K562 (cell line): ENCODE data around the gene TBXAS1. TPM values are rescaled to one million over a fixed set of nuclear protein-coding genes. Genes with fewer than 3 reads are reported as not detected.

ENCODE experiments used
- CBX1 ChIP-seq: sonication (generic); IDR thresholded peaks from 2 replicates; pipeline ENCODE4 v1.6.1; 2016; ENCODE audit warnings: antibody characterized with exemption, low read depth, mild to moderate bottlenecking
- CHD4 ChIP-seq: fragments of 200-600 bp; sonication (generic); IDR thresholded peaks from 3 replicates; pipeline ENCODE4 v1.6.1; 2012; ENCODE audit warnings: low read depth, mild to moderate bottlenecking, mixed read lengths, low read length, inconsistent platforms; ENCODE audit not compliant: insufficient read depth, insufficient replicate concordance, poor library complexity, severe bottlenecking
- CTBP1 ChIP-seq: fragments of 450-650 bp; IDR thresholded peaks from 2 replicates; pipeline ENCODE4 v1.6.1; 2016; ENCODE audit warnings: borderline replicate concordance
- EP300 ChIP-seq: IDR thresholded peaks from 2 replicates; pipeline ENCODE4 v1.6.1; 2012; ENCODE audit warnings: low read length, improper control_type of control experiment
- HNRNPLL ChIP-seq: fragments of 200-400 bp; formaldehyde crosslinking; IDR thresholded peaks from 2 replicates; pipeline ENCODE4 v1.6.1; 2017; ENCODE audit warnings: low read length, low read depth, mild to moderate bottlenecking; ENCODE audit not compliant: poor library complexity, severe bottlenecking
- LCOR ChIP-seq: sonication (generic); formaldehyde crosslinking; IDR thresholded peaks from 2 replicates; pipeline ENCODE4 v1.8.0; 2022; ENCODE audit warnings: mild to moderate bottlenecking, missing genetic modification reagents
- LEF1 ChIP-seq: fragments of 450-650 bp; IDR thresholded peaks from 2 replicates; pipeline ENCODE4 v1.6.1; 2016; ENCODE audit warnings: mild to moderate bottlenecking
- MAZ ChIP-seq, 2 experiments: fragments of 450-650 bp in 1 of 2; sonication (generic) in 1 of 2; formaldehyde crosslinking; IDR thresholded peaks in 1 of 2; conservative IDR thresholded peaks in 1 of 2; 2 replicates each; pipeline versions ENCODE4 v1.4.0 to v1.5.0; 2020; ENCODE audit warnings: mild to moderate bottlenecking in 1 of 2, missing genetic modification reagents in 1 of 2
- MBD2 ChIP-seq: sonication (generic); IDR thresholded peaks from 2 replicates; pipeline ENCODE4 v1.6.1; 2016; ENCODE audit warnings: low read depth, borderline replicate concordance
- NFXL1 ChIP-seq: fragments of 450-650 bp; formaldehyde crosslinking; IDR thresholded peaks from 2 replicates; pipeline ENCODE4 v1.4.0; 2021; ENCODE audit warnings: mild to moderate bottlenecking
- NONO ChIP-seq, 2 experiments: fragments of 200-400 bp in 1 of 2; fragments of 450-650 bp in 1 of 2; formaldehyde crosslinking in 1 of 2; IDR thresholded peaks; 2 replicates each; pipeline ENCODE4 v1.6.1; 2017; ENCODE audit warnings: low read depth in 2 of 2, mild to moderate bottlenecking in 2 of 2, moderate library complexity in 2 of 2, low read length in 1 of 2
- NR2C1 ChIP-seq, 2 experiments: fragments of 450-650 bp; IDR thresholded peaks; 2 replicates each; pipeline ENCODE4 v1.6.1; 2017; ENCODE audit warnings: mild to moderate bottlenecking in 2 of 2, antibody characterized with exemption in 1 of 2, inconsistent platforms in 1 of 2, missing compliant biosample characterization in 1 of 2, missing genetic modification characterization in 1 of 2
- NR3C1 ChIP-seq: sonication (generic); formaldehyde crosslinking; IDR thresholded peaks from 2 replicates; pipeline ENCODE4 v1.8.1; 2022; ENCODE audit warnings: missing genetic modification reagents
- ZNF75A ChIP-seq: fragments of 450-650 bp; formaldehyde crosslinking; IDR thresholded peaks from 2 replicates; pipeline ENCODE4 v1.4.0; 2020; ENCODE audit warnings: mild to moderate bottlenecking
- polyA plus RNA-seq, 8 experiments: library from polyadenylated mRNA; depleted of rRNA in 4 of 8; stranded (reverse) in 5 of 8; unstranded in 3 of 8; fragments of >200 nt; fragmentation: Nextera tagmentation in 2 of 8; fragmentation: Illumina TruSeq in 1 of 8; extraction: Ambion mirVana in 2 of 8; extraction: Trizol in 1 of 8; gene quantifications; 2 replicates each; pipeline versions ENCODE4 v1.2.1 to v1.2.3, GENCODE V29; 2011 to 2014; ENCODE audit warnings: inconsistent platforms in 1 of 8, missing spikeins in 1 of 8
- total RNA-seq, 7 experiments: library from RNA; depleted of rRNA in 6 of 7; stranded (reverse); fragments of >200 nt in 6 of 7; fragmentation: Illumina TruSeq in 2 of 7; extraction: Trizol in 2 of 7; gene quantifications; 2 replicates each; pipeline versions ENCODE4 v1.2.1 to v1.2.3, GENCODE V29; 2011 to 2021; ENCODE audit warnings: low replicate concordance in 1 of 7
- TF ChIP-seq, protein P1 (sequence below): IDR thresholded peaks from 2 replicates; pipeline ENCODE4 v1.6.1; 2011; ENCODE audit warnings: borderline replicate concordance, low read depth, mild to moderate bottlenecking, moderate library complexity, low read length; ENCODE audit not compliant: insufficient read depth, poor library complexity, severe bottlenecking
- TF ChIP-seq, protein P2 (sequence below): sonication (generic); formaldehyde crosslinking; IDR thresholded peaks from 2 replicates; pipeline ENCODE4 v1.8.0; 2022; ENCODE audit warnings: mild to moderate bottlenecking, missing genetic modification reagents, borderline replicate concordance
- TF ChIP-seq, protein P3 (sequence below), 2 experiments: fragments of 450-650 bp in 1 of 2; sonication (generic) in 1 of 2; formaldehyde crosslinking in 1 of 2; IDR thresholded peaks in 1 of 2; conservative IDR thresholded peaks in 1 of 2; 2 replicates each; pipeline versions ENCODE4 v1.6.1 to v1.8.1; 2016 to 2023; ENCODE audit warnings: mild to moderate bottlenecking in 2 of 2, moderate library complexity in 2 of 2, inconsistent platforms in 1 of 2, missing genetic modification reagents in 1 of 2

Gene TBXAS1
- total and polyA plus RNA-seq, 9 of the 15 experiments (the other 6 are each of a cell fraction or from before 2014, with no cell fraction given), result 1.1 to 8.3 (median 1.9) TPM

DNA sequence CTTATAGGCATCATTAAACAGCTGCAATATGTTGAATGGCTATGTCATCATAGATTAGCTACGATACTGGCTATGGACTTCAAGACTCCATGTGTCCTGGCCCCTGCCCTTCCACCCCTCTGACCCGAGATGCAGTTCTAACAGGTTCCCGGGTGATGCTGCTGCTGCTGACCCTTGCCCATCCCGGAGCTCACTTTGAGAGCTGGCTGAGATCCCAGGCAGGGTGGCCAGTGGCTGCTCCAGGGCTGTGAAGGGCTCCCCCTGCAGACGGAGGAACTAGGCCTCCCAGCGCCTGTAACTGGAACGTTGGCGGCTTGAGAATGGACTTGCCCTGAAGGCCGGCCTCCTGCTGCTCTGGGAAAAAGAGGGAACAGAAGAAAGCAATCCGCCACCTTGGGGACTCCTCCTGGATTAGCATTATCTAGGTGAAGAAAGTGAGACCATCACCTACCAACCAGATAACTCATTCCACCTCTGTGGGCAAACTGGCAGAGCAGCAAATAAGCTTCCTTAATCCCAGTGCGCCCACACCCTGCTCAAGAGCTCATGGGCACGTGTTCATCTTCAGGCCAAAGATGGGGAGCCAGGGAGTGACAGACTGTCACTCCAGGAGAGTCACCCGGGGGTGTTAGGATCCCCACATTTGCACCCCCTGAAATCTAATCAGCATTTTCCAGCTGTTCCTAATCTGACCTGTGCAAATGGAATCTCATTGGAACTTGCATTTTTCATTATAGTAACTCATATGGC, 176.9 kb downstream of the TBXAS1 start (continued):
- TF ChIP-seq, protein P1, sequence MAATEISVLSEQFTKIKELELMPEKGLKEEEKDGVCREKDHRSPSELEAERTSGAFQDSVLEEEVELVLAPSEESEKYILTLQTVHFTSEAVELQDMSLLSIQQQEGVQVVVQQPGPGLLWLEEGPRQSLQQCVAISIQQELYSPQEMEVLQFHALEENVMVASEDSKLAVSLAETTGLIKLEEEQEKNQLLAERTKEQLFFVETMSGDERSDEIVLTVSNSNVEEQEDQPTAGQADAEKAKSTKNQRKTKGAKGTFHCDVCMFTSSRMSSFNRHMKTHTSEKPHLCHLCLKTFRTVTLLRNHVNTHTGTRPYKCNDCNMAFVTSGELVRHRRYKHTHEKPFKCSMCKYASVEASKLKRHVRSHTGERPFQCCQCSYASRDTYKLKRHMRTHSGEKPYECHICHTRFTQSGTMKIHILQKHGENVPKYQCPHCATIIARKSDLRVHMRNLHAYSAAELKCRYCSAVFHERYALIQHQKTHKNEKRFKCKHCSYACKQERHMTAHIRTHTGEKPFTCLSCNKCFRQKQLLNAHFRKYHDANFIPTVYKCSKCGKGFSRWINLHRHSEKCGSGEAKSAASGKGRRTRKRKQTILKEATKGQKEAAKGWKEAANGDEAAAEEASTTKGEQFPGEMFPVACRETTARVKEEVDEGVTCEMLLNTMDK, result peak; percentile 88
- no peak for TF ChIP-seq LEF1
- TF ChIP-seq LCOR (CRISPR knock-in tag), result peak; percentile 67; the same call in 1 of the 2 replicates
- TF ChIP-seq, protein P2, sequence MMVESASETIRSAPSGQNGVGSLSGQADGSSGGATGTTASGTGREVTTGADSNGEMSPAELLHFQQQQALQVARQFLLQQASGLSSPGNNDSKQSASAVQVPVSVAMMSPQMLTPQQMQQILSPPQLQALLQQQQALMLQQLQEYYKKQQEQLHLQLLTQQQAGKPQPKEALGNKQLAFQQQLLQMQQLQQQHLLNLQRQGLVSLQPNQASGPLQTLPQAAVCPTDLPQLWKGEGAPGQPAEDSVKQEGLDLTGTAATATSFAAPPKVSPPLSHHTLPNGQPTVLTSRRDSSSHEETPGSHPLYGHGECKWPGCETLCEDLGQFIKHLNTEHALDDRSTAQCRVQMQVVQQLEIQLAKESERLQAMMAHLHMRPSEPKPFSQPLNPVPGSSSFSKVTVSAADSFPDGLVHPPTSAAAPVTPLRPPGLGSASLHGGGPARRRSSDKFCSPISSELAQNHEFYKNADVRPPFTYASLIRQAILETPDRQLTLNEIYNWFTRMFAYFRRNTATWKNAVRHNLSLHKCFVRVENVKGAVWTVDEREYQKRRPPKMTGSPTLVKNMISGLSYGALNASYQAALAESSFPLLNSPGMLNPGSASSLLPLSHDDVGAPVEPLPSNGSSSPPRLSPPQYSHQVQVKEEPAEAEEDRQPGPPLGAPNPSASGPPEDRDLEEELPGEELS (CRISPR knock-in tag), result no peak
- no peak for TF ChIP-seq ZNF75A (CRISPR knock-in tag)
- TF ChIP-seq CHD4, result no peak
- TF ChIP-seq NONO (IDR thresholded peaks at IDR 0.05; ENCODE audit: low read depth in 2 of 2, low read length in 1 of 2), result no peak
- TF ChIP-seq CTBP1, result peak; percentile 63; the same call in 1 of the 2 replicates
- peak in 1 of 2 experiments; percentile 74; a peak in 2 of 4 replicates for TF ChIP-seq MAZ (CRISPR knock-in tag; conservative IDR thresholded peaks at IDR 0.05 in 1 of 2, IDR thresholded peaks at IDR 0.05 in 1 of 2)
- no peak for TF ChIP-seq NR3C1 (CRISPR knock-in tag)
- no peak for TF ChIP-seq CBX1
- 0 out of 2 replicates have a peak, but pooled peaks have one; percentile 5 for TF ChIP-seq NR2C1 (IDR thresholded peaks at IDR 0.05)
- TF ChIP-seq NR2C1 (tag; IDR thresholded peaks at IDR 0.05), result no peak
- TF ChIP-seq, protein P3, sequence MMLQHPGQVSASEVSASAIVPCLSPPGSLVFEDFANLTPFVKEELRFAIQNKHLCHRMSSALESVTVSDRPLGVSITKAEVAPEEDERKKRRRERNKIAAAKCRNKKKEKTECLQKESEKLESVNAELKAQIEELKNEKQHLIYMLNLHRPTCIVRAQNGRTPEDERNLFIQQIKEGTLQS (IDR thresholded peaks at IDR 0.05), result no peak
- TF ChIP-seq, protein P3 (CRISPR knock-in tag; conservative IDR thresholded peaks at IDR 0.05), result 0 out of 2 replicates have a peak, but pooled peaks have one; percentile 43
- TF ChIP-seq MBD2, result no peak
- TF ChIP-seq HNRNPLL, result no peak
- no peak for TF ChIP-seq NFXL1
- TF ChIP-seq EP300, result no peak; the same call in 1 of the 2 replicates
